Stimulated activated memory B cell treated with anti-CD40 and anti-IgM and Interleukin-4, amounts not matched to agents 10 μg/mL and 1 μg/mL and 100 μg/mL, for 72 hours (primary cell): ENCODE measurements around the gene COX17.

Experiments used
- ATAC-seq: fragments of 150-1000 bp; cut with Tn5 transposase; 2 replicates; pipeline ENCODE4 v1.10.0; 2021
- H3K27ac Mint-ChIP-seq: one replicate; pipeline ENCODE4 v1.8.0; 2022; ENCODE audit warnings: mild to moderate bottlenecking, mixed read lengths
- H3K27me3 Mint-ChIP-seq: one replicate; pipeline ENCODE4 v1.8.0; 2022; ENCODE audit warnings: mixed read lengths
- H3K36me3 Mint-ChIP-seq: one replicate; pipeline ENCODE4 v1.8.0; 2022; ENCODE audit warnings: mixed read lengths
- H3K4me1 Mint-ChIP-seq: one replicate; pipeline ENCODE4 v1.8.0; 2022; ENCODE audit warnings: mixed read lengths
- H3K4me3 Mint-ChIP-seq: one replicate; pipeline ENCODE4 v1.8.0; 2022; ENCODE audit warnings: mild to moderate bottlenecking, moderate library complexity, mixed read lengths
- H3K9me3 Mint-ChIP-seq: one replicate; pipeline ENCODE4 v1.8.0; 2022; ENCODE audit warnings: mixed read lengths

COX17 gene

DNA sequence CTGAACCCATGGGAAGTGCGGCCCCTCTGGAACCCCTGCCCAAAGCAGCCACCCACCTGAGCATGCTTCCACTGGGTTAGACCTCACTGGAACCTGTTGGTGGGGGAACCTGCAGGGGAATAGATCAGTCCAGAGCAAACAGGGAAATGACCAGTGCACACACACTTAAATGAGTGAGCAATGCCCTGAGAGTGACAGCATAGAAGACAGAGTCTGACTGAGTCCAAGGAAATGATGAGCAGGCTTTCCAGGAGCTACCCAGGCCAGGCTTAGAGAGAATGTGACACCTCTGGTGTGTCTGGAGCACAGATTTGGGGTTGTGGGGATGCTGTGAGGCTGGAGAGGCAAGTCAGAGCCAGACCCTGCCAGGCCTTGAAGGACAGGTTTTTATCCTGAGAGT, 51.0 kb downstream of the COX17 start:
- peaks cover 60% of the 10 kb centered on the region for H3K4me1 Mint-ChIP-seq
- peaks cover 16% of the 10 kb centered on the region for H3K36me3 Mint-ChIP-seq
- H3K4me3 Mint-ChIP-seq = no peak overlapping the region
- no peaks in the 10 kb centered on the region for H3K27me3 Mint-ChIP-seq
- ATAC-seq = no peak
- no peaks in the 10 kb centered on the region for H3K9me3 Mint-ChIP-seq
- peak overlapping the region; percentile 98 for H3K27ac Mint-ChIP-seq

GRCh38 chr3:119625451-119626153, 51.6 kb downstream of the COX17 start:
- Mint-ChIP-seq H3K36me3 (peaks cover 16% of the 10 kb centered on the region), H3K4me3 (no peak overlapping the region), H3K27ac (peak overlapping the region; percentile 98), H3K4me1 (peaks cover 55% of the 10 kb centered on the region), H3K27me3 (no peaks in the 10 kb centered on the region), H3K9me3 (no peaks in the 10 kb centered on the region)
- ATAC-seq = no peak

- Mint-ChIP-seq H3K4me1 (peaks cover 50% of the 10 kb centered on the region), H3K27me3 (no peaks in the 10 kb centered on the region), H3K9me3 (no peaks in the 10 kb centered on the region), H3K36me3 (peaks cover 23% of the 10 kb centered on the region), H3K27ac (no peak overlapping the region), H3K4me3 (no peak overlapping the region)
- no peak for ATAC-seq
Observed at GRCh38 chr3:119624002-119624720, 53.0 kb downstream of the COX17 start.

GRCh38 chr3:119620899-119621298, 56.3 kb downstream of the COX17 start:
- H3K4me3 Mint-ChIP-seq = no peak overlapping the region
- no peaks in the 10 kb centered on the region for H3K9me3 Mint-ChIP-seq
- H3K36me3 Mint-ChIP-seq = peaks cover 17% of the 10 kb centered on the region
- H3K4me1 Mint-ChIP-seq = peaks cover 25% of the 10 kb centered on the region
- no peak for ATAC-seq
- H3K27me3 Mint-ChIP-seq = no peaks in the 10 kb centered on the region
- H3K27ac Mint-ChIP-seq = peak overlapping the region; percentile 25
